Measurements from ENCODE around the gene SECISBP2L.

The SECISBP2L gene

GRCh38 chr15:49059491-49059890 is 13.2 kb upstream of the SECISBP2L start:
- DNase-seq: no peak

GRCh38 chr15:49058559-49058958 is 12.3 kb upstream of the SECISBP2L start:
- no peak for DNase-seq

- DNase-seq: no peak
These were observed 9.4 kb upstream of the SECISBP2L start for GRCh38 chr15:49055630-49056029.

DNA sequence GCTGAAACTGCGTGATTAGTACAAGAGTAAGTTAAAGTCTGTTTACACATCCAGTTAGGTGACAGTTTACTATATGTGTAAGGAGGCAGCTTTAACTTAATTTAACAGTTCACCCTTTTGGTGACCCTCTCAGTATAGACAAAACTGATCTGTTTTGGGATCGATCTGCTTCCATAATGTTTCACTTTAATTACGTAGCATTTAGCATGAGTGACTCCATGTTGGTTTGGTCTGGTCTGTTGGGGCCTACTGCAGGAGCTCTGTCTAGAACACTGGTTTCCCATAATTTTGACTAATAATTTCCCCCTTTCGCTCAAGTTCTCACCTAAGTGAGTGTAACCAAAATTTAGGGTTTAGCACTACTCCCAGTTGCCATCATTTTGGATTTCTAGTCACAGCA is 6.4 kb upstream of the SECISBP2L start:
- DNase-seq: no peak

DNA sequence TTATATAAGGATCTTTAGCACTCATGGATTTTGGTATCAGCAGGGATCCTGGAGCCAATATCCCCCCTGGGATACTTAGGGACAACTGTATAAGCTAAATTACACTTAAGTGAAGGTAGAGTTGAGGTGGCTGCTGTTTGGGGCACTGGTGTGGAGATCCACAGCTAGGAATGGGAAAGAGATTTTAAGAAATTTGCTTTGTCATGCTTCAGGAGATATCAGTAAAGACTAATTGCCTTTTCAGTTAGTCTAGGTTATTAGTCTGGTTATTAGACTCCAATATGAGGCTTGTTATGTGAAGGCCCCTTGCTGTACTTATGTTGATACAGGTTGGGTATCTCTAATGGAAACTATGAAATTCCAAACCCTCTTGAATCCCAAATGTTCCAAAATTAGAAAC is 1.2 kb upstream of the SECISBP2L start:
- no peak for DNase-seq

DNA sequence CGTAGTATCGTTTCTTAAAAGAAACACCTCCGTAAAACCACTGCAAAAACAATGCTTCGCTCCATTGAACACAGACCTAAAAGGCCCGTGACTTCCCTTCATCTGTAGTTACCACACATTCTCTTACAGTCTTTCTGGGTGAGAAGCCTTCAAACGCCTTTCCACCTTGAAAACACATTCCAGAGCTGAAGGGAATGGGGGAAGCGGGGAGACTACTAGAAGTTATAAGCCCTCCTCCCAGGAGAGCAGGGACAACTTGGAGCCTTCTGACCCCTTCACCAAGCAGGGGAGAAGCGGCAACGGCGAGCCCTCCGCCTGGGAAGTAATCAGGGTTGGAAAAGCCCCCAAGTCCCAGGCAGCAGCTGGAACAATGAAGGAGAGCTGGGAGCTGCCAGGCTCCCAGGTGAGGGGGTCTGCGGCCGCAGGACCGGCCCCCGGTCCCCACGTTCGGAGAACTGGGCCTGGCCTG is 461 bp downstream of the SECISBP2L start:
- DNase-seq: no peak

DNA sequence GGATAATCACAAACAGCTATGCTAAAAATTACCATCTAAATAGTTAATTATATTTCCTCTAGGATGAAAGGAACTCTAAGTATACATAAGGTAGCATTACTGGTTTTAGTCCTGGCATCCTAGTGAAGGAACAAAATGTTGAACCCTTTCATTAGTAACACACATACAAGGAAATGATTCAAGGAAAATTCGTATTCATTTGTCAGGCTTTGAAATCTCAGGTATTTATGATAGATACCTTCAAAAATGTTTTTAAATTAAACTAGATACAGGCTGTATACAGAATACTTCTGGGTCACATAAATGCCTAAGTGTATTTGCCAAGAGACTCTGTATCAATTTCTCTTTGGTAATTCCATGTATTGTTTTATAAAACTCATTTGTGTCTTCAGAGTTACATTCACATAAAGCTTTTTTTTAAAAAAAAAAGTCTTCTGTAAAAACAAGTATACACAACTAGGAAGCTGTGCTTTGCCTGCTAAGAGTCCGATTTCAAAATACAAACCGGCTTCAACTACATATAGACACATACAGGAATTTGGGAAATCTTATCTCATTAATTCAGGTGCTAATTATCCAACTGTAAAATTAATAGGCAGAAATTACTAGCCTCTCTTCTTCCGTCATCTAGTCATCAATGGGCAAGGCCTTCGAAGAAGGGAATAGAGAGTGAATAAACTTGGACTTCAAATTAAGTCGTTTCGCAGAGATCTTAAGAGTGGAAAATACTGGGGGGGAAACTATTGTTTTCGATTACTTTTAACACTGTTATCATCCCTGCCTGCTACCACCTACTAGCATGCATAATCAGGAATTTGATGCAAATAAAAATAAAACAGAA is 1.3 kb downstream of the SECISBP2L start:
- DNase-seq: no peak

- no peak for DNase-seq
These were observed 2.2 kb downstream of the SECISBP2L start for GRCh38 chr15:49044002-49044401.

DNA sequence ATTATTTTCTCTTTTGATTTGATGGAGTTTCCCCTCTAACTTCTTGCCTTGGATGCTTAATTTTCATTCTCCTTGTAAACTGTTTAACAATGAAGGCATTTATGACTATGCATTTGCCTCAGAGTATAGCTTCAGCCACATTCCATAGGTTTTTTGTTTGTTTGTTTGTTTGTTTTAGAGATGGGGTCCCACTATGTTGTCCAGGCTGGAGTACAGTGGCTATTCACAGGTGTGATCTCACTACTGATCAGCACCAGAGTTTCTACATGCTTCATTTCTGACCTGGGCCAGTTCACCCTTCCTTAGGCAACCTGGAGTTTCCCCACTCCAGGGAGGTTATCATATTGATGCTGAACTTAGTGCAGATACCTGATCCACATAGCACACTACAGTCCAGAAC is 4.1 kb downstream of the SECISBP2L start:
- DNase-seq: no peak

DNA sequence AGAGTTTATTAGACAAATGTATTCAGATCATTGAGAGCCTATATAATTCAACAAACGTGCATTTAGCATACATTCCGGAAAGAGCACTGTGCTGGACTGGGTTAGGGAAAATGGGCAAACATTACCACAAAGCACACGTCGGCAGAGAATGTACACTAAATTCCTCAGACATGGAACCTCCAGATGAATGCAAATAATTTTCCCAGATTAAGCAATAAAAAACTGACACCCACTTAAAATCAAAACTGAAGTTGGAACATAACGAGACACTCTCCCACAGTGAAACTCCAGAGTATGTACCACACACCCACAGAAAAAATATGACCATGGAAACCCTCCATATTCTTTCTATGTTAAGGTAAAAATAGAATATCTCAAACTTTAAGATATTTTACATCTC is 4.8 kb downstream of the SECISBP2L start:
- DNase-seq: no peak

DNA sequence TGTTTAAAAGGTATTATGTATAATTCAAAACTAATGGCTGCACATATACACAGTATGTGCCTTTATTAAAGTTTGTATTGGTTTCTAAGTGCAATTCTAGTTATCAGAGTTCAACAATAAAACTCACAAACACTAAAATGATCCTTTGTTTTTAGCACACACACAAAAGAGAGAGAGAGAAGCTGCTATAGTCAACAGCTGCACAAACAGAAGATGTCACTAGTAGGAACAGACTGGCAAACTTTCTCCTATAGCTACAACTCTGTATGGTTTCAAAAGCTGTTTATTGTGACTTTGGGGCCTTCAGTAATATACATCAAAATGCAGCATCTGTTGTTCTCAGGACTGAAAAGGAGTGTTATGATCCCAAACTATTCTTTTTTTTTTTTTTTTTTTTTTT is 6.1 kb downstream of the SECISBP2L start:
- DNase-seq: no peak

- DNase-seq: no peak
These were observed 7.9 kb downstream of the SECISBP2L start for GRCh38 chr15:49038382-49038781.

DNA sequence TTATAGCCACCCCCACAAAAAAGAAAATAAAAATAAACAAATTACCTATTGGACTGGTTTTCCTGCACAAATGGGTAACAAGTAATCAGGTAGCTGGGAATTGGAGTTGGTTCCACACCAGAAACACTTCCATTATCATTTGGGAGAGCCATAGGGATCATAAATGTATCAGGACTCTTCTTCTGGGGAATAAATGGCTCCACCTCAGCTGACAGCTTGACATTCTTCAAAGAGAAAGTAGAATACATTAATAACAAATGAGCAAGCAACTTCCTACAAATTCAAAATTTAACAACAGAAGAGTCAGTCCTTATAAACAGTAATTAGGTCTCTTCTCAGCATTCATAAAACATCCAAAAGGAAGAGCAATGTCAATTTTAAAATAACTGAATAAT is 8.7 kb downstream of the SECISBP2L start:
- no peak for DNase-seq

DNA sequence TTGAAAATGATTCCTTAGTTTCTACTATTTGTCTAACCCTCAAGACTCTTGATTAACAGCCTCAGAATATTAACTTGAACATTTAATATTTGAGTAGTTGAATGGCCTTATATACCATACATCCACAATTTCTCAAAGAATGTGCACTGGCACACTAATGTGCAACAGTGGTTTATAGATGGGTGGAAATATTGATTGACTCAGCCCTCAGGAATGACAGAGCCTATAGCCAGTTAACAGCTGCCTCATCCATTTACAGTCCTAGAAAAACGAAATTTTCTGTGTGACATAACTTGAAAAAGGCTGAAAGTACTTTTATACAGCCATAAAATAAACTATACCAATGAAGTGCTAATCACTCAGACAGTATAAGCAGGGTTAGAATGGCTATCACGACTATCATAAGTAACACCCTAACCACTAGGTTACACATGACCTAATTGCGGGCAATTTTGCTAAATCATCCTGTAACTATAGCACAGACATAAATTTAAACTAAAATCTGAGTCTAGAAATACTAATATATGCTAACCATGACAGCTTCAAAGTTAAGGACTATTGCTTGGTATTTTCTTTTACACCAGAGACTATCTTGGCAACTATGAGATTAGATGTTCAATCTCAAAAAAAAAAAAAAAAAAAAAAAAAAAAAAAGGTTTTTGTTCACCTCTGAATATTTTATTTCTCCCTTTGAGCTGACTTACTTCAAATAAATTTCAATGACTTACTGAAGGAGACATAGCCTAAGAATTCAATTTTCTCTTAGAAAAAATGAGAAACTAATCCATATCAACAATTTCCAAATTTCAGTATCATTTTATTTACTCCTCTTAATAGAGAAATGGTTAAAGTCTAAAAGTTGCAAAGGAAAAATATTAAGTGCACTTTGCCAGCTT is 9.3 kb downstream of the SECISBP2L start:
- no peak for DNase-seq

GRCh38 chr15:49035825-49036224 is 10.4 kb downstream of the SECISBP2L start:
- no peak for DNase-seq

DNA sequence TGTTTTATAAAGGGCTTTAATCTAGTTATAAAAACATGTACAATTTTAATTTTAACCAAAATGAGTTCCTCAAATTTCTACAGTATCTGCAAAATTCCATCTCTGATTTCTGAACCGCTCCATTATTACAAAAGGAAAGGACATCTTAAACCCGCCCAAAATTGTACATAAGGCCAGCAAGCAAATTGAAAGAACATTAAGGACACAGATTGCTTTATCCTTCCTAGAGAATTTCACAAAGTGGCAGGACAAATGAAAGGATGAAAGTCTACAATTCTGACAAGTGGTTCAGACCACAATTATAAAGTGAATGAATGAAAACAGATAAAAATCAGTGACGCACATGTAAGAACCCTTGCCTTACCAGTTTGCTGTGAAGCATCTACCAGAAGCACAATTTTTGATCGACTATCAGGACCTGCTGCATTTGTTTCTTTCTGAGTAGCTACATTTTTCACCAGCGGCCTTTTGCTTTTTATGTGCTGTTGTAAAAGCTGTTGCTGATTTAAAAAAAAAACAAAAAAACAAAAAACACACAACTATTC is 13.6 kb downstream of the SECISBP2L start:
- DNase-seq: no peak

GRCh38 chr15:49031804-49032203 is 14.4 kb downstream of the SECISBP2L start:
- no peak for DNase-seq

- no peak for DNase-seq
These were observed 19.5 kb downstream of the SECISBP2L start for GRCh38 chr15:49026700-49027099.

DNA sequence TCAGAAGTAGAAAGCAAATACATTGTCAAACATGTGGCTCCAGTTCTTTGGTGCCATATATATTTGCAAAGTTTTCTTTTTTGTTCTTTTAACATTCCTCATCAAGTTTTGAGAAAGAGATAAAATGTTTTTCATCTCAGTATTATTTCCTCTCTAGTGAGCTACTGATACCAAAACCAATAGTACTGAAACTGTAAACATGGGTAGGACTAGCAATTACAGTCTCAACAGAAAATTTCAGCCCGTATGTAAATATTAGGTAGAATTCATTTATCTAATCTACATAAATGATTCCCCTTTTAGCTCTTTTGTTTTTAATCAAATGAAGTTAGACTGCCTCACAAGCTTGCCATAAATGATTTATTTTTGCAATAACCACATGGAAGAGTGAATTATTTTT is 21.4 kb downstream of the SECISBP2L start:
- DNase-seq: no peak

DNA sequence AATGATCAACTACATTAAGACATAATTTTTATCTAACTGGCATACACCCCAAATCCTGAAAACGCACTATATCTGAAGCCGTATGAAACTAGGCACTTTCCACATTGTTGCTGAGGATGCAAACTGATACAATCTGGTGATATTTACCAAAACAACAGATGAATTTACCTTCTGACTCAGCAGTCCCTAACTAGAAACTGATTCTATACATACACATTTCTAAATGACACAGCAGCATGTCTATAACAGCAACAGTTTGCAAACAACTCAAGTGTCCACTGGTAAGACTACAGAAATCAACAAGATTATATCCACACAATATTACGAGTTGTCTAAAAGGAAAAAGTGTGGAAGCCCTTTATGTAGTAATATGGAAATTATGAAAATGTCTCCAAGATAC is 22.9 kb downstream of the SECISBP2L start:
- no peak for DNase-seq

DNA sequence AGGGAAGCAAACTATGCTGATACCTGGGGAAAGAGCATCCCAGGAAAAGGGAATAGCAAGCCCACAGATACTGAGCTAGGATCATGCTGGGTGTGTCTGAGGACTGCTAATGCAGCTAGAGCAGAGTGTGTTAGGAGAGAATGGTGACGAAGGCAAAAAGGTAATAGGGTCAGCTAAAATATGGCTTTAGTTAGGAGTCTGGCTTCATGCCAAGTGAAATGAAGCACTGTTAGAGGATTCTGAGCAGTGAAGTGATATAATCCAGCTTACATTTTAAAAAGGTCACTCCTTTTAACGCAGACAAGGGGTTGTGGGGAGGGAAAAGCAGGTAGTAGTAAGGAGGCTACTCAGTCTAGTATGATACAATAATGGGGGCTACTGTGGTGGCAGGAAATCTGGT is 30.4 kb downstream of the SECISBP2L start:
- no peak for DNase-seq

GRCh38 chr15:48999314-48999713 is 46.9 kb downstream of the SECISBP2L start:
- no peak for DNase-seq

DNA sequence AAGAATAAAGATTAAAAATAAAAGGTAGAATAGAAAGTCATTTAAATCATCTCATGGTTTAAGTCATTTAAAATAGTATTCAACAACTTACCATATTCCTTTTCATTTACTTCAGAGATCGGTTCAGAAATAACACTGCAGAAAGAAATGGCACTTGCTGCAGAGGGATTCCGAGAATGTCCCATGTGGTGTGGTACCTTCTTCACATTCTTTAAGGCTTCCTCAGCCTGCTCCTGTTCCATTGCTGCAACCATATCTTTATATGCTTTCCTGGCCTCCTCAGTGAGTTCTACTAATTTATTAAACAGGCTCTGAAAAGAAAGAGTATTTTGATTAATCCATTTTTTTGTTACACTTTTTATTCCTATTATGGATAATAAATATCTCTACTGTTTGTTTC is 50.0 kb downstream of the SECISBP2L start:
- DNase-seq: no peak

GRCh38 chr15:48993380-48993779 is 52.9 kb downstream of the SECISBP2L start:
- no peak for DNase-seq
